WTC11 (cell line): ENCODE data around the gene POMT2. TPM values are rescaled to one million over a fixed set of nuclear protein-coding genes. Genes with fewer than 3 reads are reported as not detected.

Experiments used
- ATAC-seq: fragments of 200-7000 bp; cut with Tn5 transposase; 2 replicates; pipeline ENCODE4 v1.10.0; 2021; ENCODE audit warnings: mild to moderate bottlenecking, moderate library complexity
- CTCF ChIA-PET: fragments of 300-600 bp; sonication (Branson Sonifier 250); formaldehyde crosslinking; loops from one replicate; lab custom pipeline; 2021; ENCODE audit warnings: antibody characterized with exemption; lab: Charles Lee
- POLR2A ChIA-PET: fragments of 350-600 bp; sonication (Branson Sonifier 250); formaldehyde crosslinking; loops from one replicate; lab custom pipeline; 2021; ENCODE audit warnings: antibody characterized with exemption; lab: Charles Lee
- DNase-seq: peaks from one replicate; pipeline ENCODE4 v3.0.0; 2021; ENCODE audit warnings: low spot score
- H3K27ac Mint-ChIP-seq: 2 replicates; pipeline ENCODE4 v1.8.0; 2021; ENCODE audit warnings: mixed read lengths
- H3K27me3 Mint-ChIP-seq: 2 replicates; pipeline ENCODE4 v1.8.0; 2021; ENCODE audit warnings: low read depth, mild to moderate bottlenecking, moderate library complexity, mixed read lengths
- H3K36me3 Mint-ChIP-seq: 2 replicates; pipeline ENCODE4 v1.8.0; 2021; ENCODE audit warnings: mixed read lengths
- H3K4me1 Mint-ChIP-seq: 2 replicates; pipeline ENCODE4 v1.8.0; 2022; ENCODE audit warnings: mixed read lengths
- H3K4me3 Mint-ChIP-seq: 2 replicates; pipeline ENCODE4 v1.8.0; 2021; ENCODE audit warnings: mild to moderate bottlenecking, moderate library complexity, mixed read lengths
- H3K9me3 Mint-ChIP-seq: 2 replicates; pipeline ENCODE4 v1.8.0; 2021; ENCODE audit warnings: mixed read lengths
- CTCF ChIP-seq: fragments of 200-600 bp; IDR thresholded peaks from 2 replicates; pipeline ENCODE4 v1.8.0; 2022; ENCODE audit warnings: antibody characterized with exemption
- FOXJ3 ChIP-seq: sonication (generic); formaldehyde crosslinking; IDR thresholded peaks from 2 replicates; pipeline ENCODE4 v1.9.0; 2021; ENCODE audit warnings: missing genetic modification reagents, mild to moderate bottlenecking, borderline replicate concordance
- FOXK1 ChIP-seq: sonication (generic); formaldehyde crosslinking; IDR thresholded peaks from 2 replicates; pipeline ENCODE4 v1.8.0; 2022; ENCODE audit warnings: mild to moderate bottlenecking, moderate library complexity, missing genetic modification reagents
- IRF1 ChIP-seq: sonication (generic); formaldehyde crosslinking; IDR thresholded peaks from 2 replicates; pipeline ENCODE4 v1.8.0; 2023; ENCODE audit warnings: missing genetic modification reagents
- NFATC4 ChIP-seq: fragments of 250-450 bp; sonication (Bioruptor Pico); IDR thresholded peaks from 2 replicates; pipeline ENCODE4 v1.9.0; 2021; ENCODE audit warnings: mild to moderate bottlenecking
- NFYB ChIP-seq: sonication (generic); formaldehyde crosslinking; conservative IDR thresholded peaks from 2 replicates; pipeline ENCODE4 v1.8.0; 2022; ENCODE audit warnings: low read depth, missing genetic modification reagents
- PREB ChIP-seq: sonication (generic); formaldehyde crosslinking; IDR thresholded peaks from 2 replicates; pipeline ENCODE4 v1.8.1; 2022; ENCODE audit warnings: mild to moderate bottlenecking, missing genetic modification reagents, moderate library complexity, borderline replicate concordance
- SMAD3 ChIP-seq: sonication (generic); formaldehyde crosslinking; IDR thresholded peaks from 2 replicates; pipeline ENCODE4 v1.8.0; 2022; ENCODE audit warnings: missing genetic modification reagents, mild to moderate bottlenecking, borderline replicate concordance
- TEAD1 ChIP-seq: sonication (generic); formaldehyde crosslinking; IDR thresholded peaks from 2 replicates; pipeline ENCODE4 v1.8.0; 2022; ENCODE audit warnings: mild to moderate bottlenecking, missing genetic modification reagents
- ZNF232 ChIP-seq: sonication (generic); formaldehyde crosslinking; IDR thresholded peaks from 2 replicates; pipeline ENCODE4 v1.8.0; 2022; ENCODE audit warnings: mild to moderate bottlenecking, missing genetic modification reagents
- ZNF281 ChIP-seq: sonication (generic); formaldehyde crosslinking; IDR thresholded peaks from 2 replicates; pipeline ENCODE4 v1.8.0; 2023; ENCODE audit warnings: mild to moderate bottlenecking, missing genetic modification reagents
- ZNF532 ChIP-seq: fragments of 250-450 bp; sonication (Bioruptor Pico); IDR thresholded peaks from 2 replicates; pipeline ENCODE4 v1.9.0; 2021; ENCODE audit warnings: mild to moderate bottlenecking, borderline replicate concordance
- total RNA-seq: library from RNA; stranded (reverse); gene quantifications from 3 replicates; pipeline ENCODE4 v1.2.3, GENCODE V29; 2021

Gene POMT2
- total RNA-seq, 1 experiment from 2014 or later, result 38.7 TPM

DNA sequence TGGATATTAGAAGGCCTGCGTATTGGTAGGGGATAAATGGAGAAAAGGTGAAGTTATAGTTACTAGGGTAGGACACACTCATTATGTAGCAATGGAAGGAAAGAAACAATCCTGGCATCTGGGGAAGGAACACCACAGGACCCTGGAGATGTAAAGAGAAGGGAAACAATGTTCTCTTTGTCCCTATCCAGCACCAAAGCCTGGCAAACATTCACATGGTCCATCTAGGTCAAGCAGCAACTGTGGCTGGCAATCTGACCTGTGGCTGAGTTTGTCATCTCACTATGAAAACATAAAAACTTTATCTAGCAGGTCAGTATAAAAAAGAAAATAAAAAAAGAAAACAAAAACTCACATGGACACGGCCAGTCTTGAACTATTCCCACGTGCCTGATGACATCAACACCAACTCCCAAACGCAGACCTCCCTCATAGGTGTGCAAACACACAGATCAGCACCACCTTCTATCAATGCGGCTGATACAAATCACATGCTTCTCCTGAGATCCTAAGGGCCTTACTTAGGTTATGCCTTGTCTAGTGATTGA lies 2.6 kb downstream of the POMT2 start (continued):
- no peak for TF ChIP-seq ZNF281
- no peak for TF ChIP-seq PREB (CRISPR knock-in tag)
- TF ChIP-seq SMAD3 (CRISPR knock-in tag), result no peak
- no peak for TF ChIP-seq ZNF532 (CRISPR knock-in tag)
- TF ChIP-seq ZNF232 (CRISPR knock-in tag), result no peak
- no peak for TF ChIP-seq NFYB
- no peak for TF ChIP-seq NFATC4 (CRISPR knock-in tag)

DNA sequence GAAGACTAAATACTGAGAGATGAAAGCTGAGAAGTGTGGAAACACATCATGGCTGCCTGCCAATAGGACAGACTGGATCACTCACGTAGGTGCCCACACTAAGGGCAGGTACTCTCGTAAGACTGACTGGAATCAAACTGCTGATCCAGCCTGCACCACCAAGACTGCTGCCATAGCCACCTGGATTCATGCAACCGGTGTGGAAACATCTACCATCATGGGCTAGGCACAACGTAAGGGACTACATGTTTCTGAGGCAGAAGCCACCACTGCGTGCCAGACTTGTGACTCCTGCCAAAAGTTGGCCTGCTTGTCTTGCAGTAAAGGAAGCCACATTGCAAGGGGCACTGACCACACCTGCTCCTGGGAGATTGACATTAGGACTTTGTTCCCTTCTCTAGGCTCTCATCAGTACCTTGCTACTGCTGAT lies 3.8 kb downstream of the POMT2 start:
- Mint-ChIP-seq H3K36me3 (no peaks in the 10 kb centered on the region), H3K27ac (no peak overlapping the region), H3K4me1 (peaks cover 48% of the 10 kb centered on the region)
- no peak for TF ChIP-seq TEAD1
- TF ChIP-seq PREB (CRISPR knock-in tag), result no peak
- TF ChIP-seq FOXK1, result no peak
- TF ChIP-seq IRF1 (CRISPR knock-in tag), result no peak
- TF ChIP-seq, all 79 proteins: peak for 0
- POLR2A ChIA-PET, result interaction anchor here (0.6 kb wide), 1 partner anchor 339 kb away, joined by 5 read pairs; no protein-coding TSS in a partner anchor
- ATAC-seq (no peak), DNase-seq (no peak)
- no peak overlapping the region for H3K4me3 Mint-ChIP-seq
- no peaks in the 10 kb centered on the region; the same call in 1 of the 2 replicates for H3K27me3 Mint-ChIP-seq
- H3K9me3 Mint-ChIP-seq, result no peaks in the 10 kb centered on the region
- CTCF ChIA-PET, result interaction anchor here (0.6 to 3.4 kb wide), 21 partner anchors 10 to 967 kb away, joined by 3 to 59 read pairs (median 10); partner anchors contain the start of genes NGB, SAMD15, TMED8 and VIPAS39

DNA sequence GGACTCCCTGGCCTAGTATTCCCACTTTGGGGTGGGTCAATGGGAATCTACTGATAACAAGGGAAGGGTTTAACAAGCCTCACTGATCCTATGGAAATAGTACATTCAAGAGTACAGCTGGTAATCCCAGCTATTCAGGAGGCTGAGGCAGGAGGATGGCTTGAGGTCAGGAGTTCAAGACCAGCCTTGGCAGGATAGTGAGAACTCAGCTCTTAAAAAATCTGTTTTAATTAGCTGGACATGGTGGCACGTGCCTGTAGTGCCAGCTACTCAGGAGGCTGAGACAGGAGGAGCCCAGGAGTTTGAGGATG lies 4.5 kb downstream of the POMT2 start:
- ATAC-seq (no peak), DNase-seq (no peak)
- no peaks in the 10 kb centered on the region; the same call in 1 of the 2 replicates for H3K27me3 Mint-ChIP-seq
- no peaks in the 10 kb centered on the region for H3K9me3 Mint-ChIP-seq
- no peaks in the 10 kb centered on the region for H3K36me3 Mint-ChIP-seq
- TF ChIP-seq FOXJ3 (CRISPR knock-in tag) (no peak), CTCF (0 out of 2 replicates have a peak, but pooled peaks have one; percentile 4)
- H3K4me1 Mint-ChIP-seq, result peaks cover 45% of the 10 kb centered on the region
- POLR2A ChIA-PET, result interaction anchor here (1.5 kb wide), 1 partner anchor 61 kb away, joined by 3 read pairs; the partner anchor contains the start of genes SAMD15 and TMED8
- no peak overlapping the region for H3K27ac Mint-ChIP-seq
- CTCF ChIA-PET, result interaction anchor here (0.5 to 3.4 kb wide), 50 partner anchors 8 to 968 kb away, joined by 3 to 59 read pairs (median 6); partner anchors contain the start of genes NGB, SAMD15, TMED8 and TMEM63C
- H3K4me3 Mint-ChIP-seq, result no peak overlapping the region
